K562 (cell line): Measurements from ENCODE around the gene ARHGEF6. TPM values are rescaled to one million over a fixed set of nuclear protein-coding genes. Genes with fewer than 3 reads are reported as not detected.

Experiments used
- ATF7 ChIP-seq: fragments of 450-650 bp; IDR thresholded peaks from 2 replicates; pipeline ENCODE4 v1.7.1; 2014; ENCODE audit warnings: mild to moderate bottlenecking, moderate library complexity
- DACH1 ChIP-seq: fragments of 450-650 bp; IDR thresholded peaks from 2 replicates; pipeline ENCODE4 v1.6.1; 2018; ENCODE audit not compliant: partially characterized antibody
- DMBX1 ChIP-seq: fragments of 250-450 bp; sonication (Bioruptor Pico); IDR thresholded peaks from 2 replicates; pipeline ENCODE4 v1.8.0; 2022; ENCODE audit warnings: inconsistent platforms, mild to moderate bottlenecking, moderate library complexity, borderline replicate concordance
- NCOA1 ChIP-seq: fragments of 450-650 bp; IDR thresholded peaks from 2 replicates; pipeline ENCODE4 v1.6.1; 2016; ENCODE audit warnings: low read depth
- NR2C1 ChIP-seq, 2 experiments: fragments of 450-650 bp; IDR thresholded peaks; 2 replicates each; pipeline ENCODE4 v1.6.1; 2017; ENCODE audit warnings: mild to moderate bottlenecking in 2 of 2, antibody characterized with exemption in 1 of 2, inconsistent platforms in 1 of 2, missing compliant biosample characterization in 1 of 2, missing genetic modification characterization in 1 of 2
- VEZF1 ChIP-seq: fragments of 200-800 bp; sonication (Bioruptor generic); IDR thresholded peaks from 2 replicates; pipeline ENCODE4 v1.6.1; 2017; ENCODE audit warnings: missing genetic modification characterization, missing compliant biosample characterization
- ZNF316 ChIP-seq: fragments of 450-650 bp; IDR thresholded peaks from 2 replicates; pipeline ENCODE4 v1.6.1; 2016
- ZNF384 ChIP-seq: IDR thresholded peaks from 2 replicates; pipeline ENCODE4 v1.6.1; 2012; ENCODE audit warnings: low read depth, low read length, improper control_type of control experiment
- ZNF395 ChIP-seq: fragments of 200-800 bp; sonication (Bioruptor generic); IDR thresholded peaks from 2 replicates; pipeline ENCODE4 v1.6.1; 2017; ENCODE audit warnings: missing genetic modification characterization, missing compliant biosample characterization
- ZNF699 ChIP-seq: fragments of 250-450 bp; sonication (Bioruptor Pico); IDR thresholded peaks from 2 replicates; pipeline ENCODE4 v1.8.0; 2021; ENCODE audit warnings: mild to moderate bottlenecking, moderate library complexity; ENCODE audit not compliant: insufficient replicate concordance
- polyA plus RNA-seq, 8 experiments: library from polyadenylated mRNA; depleted of rRNA in 4 of 8; stranded (reverse) in 5 of 8; unstranded in 3 of 8; fragments of >200 nt; fragmentation: Nextera tagmentation in 2 of 8; fragmentation: Illumina TruSeq in 1 of 8; extraction: Ambion mirVana in 2 of 8; extraction: Trizol in 1 of 8; gene quantifications; 2 replicates each; pipeline versions ENCODE4 v1.2.1 to v1.2.3, GENCODE V29; 2011 to 2014; ENCODE audit warnings: inconsistent platforms in 1 of 8, missing spikeins in 1 of 8
- total RNA-seq, 7 experiments: library from RNA; depleted of rRNA in 6 of 7; stranded (reverse); fragments of >200 nt in 6 of 7; fragmentation: Illumina TruSeq in 2 of 7; extraction: Trizol in 2 of 7; gene quantifications; 2 replicates each; pipeline versions ENCODE4 v1.2.1 to v1.2.3, GENCODE V29; 2011 to 2021; ENCODE audit warnings: low replicate concordance in 1 of 7

The ARHGEF6 gene
- total and polyA plus RNA-seq, 9 of the 15 experiments (the other 6 are each of a cell fraction or from before 2014, with no cell fraction given), result 2.9 to 22.1 (median 13.3) TPM

DNA sequence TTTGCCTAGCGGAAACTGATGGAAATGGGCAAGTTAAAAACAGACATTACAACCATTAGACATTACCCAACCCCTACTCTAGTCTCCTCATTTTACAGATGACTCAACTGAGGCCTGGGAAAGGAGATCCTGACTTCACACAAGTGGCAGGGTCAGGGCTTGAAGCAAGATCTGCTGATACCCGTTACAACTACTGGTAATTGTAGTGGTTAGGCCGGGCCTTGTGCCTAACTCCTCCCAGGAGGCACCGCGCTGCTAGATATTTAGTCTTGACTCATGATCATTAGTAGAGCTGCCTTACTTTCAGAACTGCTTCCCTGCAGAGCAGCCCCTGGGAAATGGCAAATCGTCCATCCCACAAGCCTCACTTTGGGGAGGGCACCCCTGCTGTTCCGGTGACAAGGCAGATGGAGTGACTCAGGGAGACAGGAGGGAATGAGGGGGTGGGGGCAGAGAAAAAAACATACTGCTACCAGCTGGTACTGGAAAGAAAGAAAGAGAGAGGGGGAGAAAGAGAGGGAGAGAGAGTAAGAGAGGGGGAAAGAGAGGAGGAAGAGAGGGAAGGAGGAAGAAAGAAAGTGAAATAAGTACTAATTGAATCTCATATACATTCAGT, 12.2 kb downstream of the ARHGEF6 start (continued):
- TF ChIP-seq NCOA1 (0 out of 2 replicates have a peak, but pooled peaks have one; percentile 11), NR2C1 (IDR thresholded peaks at IDR 0.05) (0 out of 2 replicates have a peak, but pooled peaks have one; percentile 15), NR2C1 (tag; IDR thresholded peaks at IDR 0.05) (peak; percentile 42; the same call in 1 of the 2 replicates), ZNF316 (peak; percentile 60; the same call in 1 of the 2 replicates), DMBX1 (CRISPR knock-in tag) (peak; percentile 24; the same call in 1 of the 2 replicates), ATF7 (peak; percentile 70), ZNF699 (CRISPR knock-in tag) (no peak), ZNF384 (peak; percentile 88), DACH1 (peak; percentile 87), VEZF1 (CRISPR knock-in tag) (peak; percentile 86), ZNF395 (peak; percentile 37; the same call in 1 of the 2 replicates)
